ENCODE results near the gene RHOBTB1. TPM values are rescaled to one million over a fixed set of nuclear protein-coding genes. Genes with fewer than 3 reads are reported as not detected.
A peak's percentile ranks its signal among the peaks of the same experiment; 100 is the strongest.
"Not testable (repeated sequence)": the region's sequence is repeated elsewhere in the genome, so short reads cannot be mapped to it uniquely, and the experiment has no call there.

RHOBTB1 gene
- polyA plus RNA-seq, 1 experiment, result 17.3 TPM

GRCh38 chr10:60846173-60846572 lies 97.8 kb downstream of the RHOBTB1 start:
- TF ChIP-seq CTCF (IDR thresholded peaks at IDR 0.05; ENCODE audit: insufficient read depth, low read depth, low read length), result 0 out of 2 replicates have a peak, but pooled peaks have one; percentile 3
- DNase-seq (ENCODE audit: low read depth), result no peak
- POLR2A ChIA-PET, result no interaction called here
- H3K27me3 ChIP-seq (ENCODE audit: control insufficient read depth, insufficient read depth, low read length), result no peaks in the 10 kb centered on the region
- no peaks in the 10 kb centered on the region for H3K36me3 ChIP-seq (ENCODE audit: control insufficient read depth, insufficient read depth, low read length)
- no peak overlapping the region for H3K4me3 ChIP-seq (ENCODE audit: low read depth, low read length)
- CTCF ChIA-PET, result interaction anchor here (1.2 to 1.3 kb wide), 2 partner anchors 9 to 284 kb away, joined by 3 to 4 read pairs; no protein-coding TSS in a partner anchor

GRCh38 chr10:60845038-60845437 lies 98.9 kb downstream of the RHOBTB1 start:
- CTCF ChIA-PET, result no interaction called here
- TF ChIP-seq CTCF (IDR thresholded peaks at IDR 0.05; ENCODE audit: insufficient read depth, low read depth, low read length), result no peak
- POLR2A ChIA-PET, result no interaction called here
- no peaks in the 10 kb centered on the region for H3K36me3 ChIP-seq (ENCODE audit: control insufficient read depth, insufficient read depth, low read length)
- no peaks in the 10 kb centered on the region for H3K27me3 ChIP-seq (ENCODE audit: control insufficient read depth, insufficient read depth, low read length)
- H3K4me3 ChIP-seq (ENCODE audit: low read depth, low read length), result no peak overlapping the region
- no peak for DNase-seq (ENCODE audit: low read depth)

GRCh38 chr10:60842694-60843093 lies 101.3 kb downstream of the RHOBTB1 start:
- DNase-seq (ENCODE audit: low read depth), result no peak
- ChIA-PET CTCF (no interaction called here), POLR2A (no interaction called here)
- TF ChIP-seq CTCF (IDR thresholded peaks at IDR 0.05; ENCODE audit: insufficient read depth, low read depth, low read length), result no peak
- H3K4me3 ChIP-seq (ENCODE audit: low read depth, low read length), result no peak overlapping the region
- H3K36me3 ChIP-seq (ENCODE audit: control insufficient read depth, insufficient read depth, low read length), result no peaks in the 10 kb centered on the region
- no peaks in the 10 kb centered on the region for H3K27me3 ChIP-seq (ENCODE audit: control insufficient read depth, insufficient read depth, low read length)

- DNase-seq (ENCODE audit: low read depth); POLR2A ChIA-PET; H3K36me3 ChIP-seq (ENCODE audit: control insufficient read depth, insufficient read depth, low read length); H3K4me3 ChIP-seq (ENCODE audit: low read depth, low read length); H3K27me3 ChIP-seq (ENCODE audit: control insufficient read depth, insufficient read depth, low read length): not testable (repeated sequence)
- CTCF ChIA-PET, result interaction anchor here (0.6 kb wide), 1 partner anchor 15 kb away, joined by 3 read pairs; no protein-coding TSS in a partner anchor
These were observed 102.8 kb downstream of the RHOBTB1 start for GRCh38 chr10:60841227-60841626.

GRCh38 chr10:60835049-60835448 lies 108.9 kb downstream of the RHOBTB1 start:
- no peaks in the 10 kb centered on the region for H3K27me3 ChIP-seq (ENCODE audit: control insufficient read depth, insufficient read depth, low read length)
- CTCF ChIA-PET, result no interaction called here
- no peak overlapping the region for H3K4me3 ChIP-seq (ENCODE audit: low read depth, low read length)
- no peak for DNase-seq (ENCODE audit: low read depth)
- no peaks in the 10 kb centered on the region for H3K36me3 ChIP-seq (ENCODE audit: control insufficient read depth, insufficient read depth, low read length)
- no peak for TF ChIP-seq CTCF (IDR thresholded peaks at IDR 0.05; ENCODE audit: insufficient read depth, low read depth, low read length)
- POLR2A ChIA-PET, result no interaction called here

- POLR2A ChIA-PET, result interaction anchor here (0.6 kb wide), 1 partner anchor 1220 kb away, joined by 5 read pairs; no protein-coding TSS in a partner anchor
- no peaks in the 10 kb centered on the region for H3K27me3 ChIP-seq (ENCODE audit: control insufficient read depth, insufficient read depth, low read length)
- no peak for DNase-seq (ENCODE audit: low read depth)
- TF ChIP-seq CTCF (IDR thresholded peaks at IDR 0.05; ENCODE audit: insufficient read depth, low read depth, low read length), result no peak
- H3K4me3 ChIP-seq (ENCODE audit: low read depth, low read length), result no peak overlapping the region
- no peaks in the 10 kb centered on the region for H3K36me3 ChIP-seq (ENCODE audit: control insufficient read depth, insufficient read depth, low read length)
- CTCF ChIA-PET, result no interaction called here
These were observed 109.6 kb downstream of the RHOBTB1 start for GRCh38 chr10:60834401-60834800.

- POLR2A ChIA-PET; CTCF ChIA-PET; DNase-seq (ENCODE audit: low read depth); H3K27me3 ChIP-seq (ENCODE audit: control insufficient read depth, insufficient read depth, low read length); H3K36me3 ChIP-seq (ENCODE audit: control insufficient read depth, insufficient read depth, low read length); H3K4me3 ChIP-seq (ENCODE audit: low read depth, low read length): not testable (repeated sequence)
These were observed 111.8 kb downstream of the RHOBTB1 start for GRCh38 chr10:60832136-60832535.

Measured in BJ (cell line).